Endothelial cell of umbilical vein (primary cell): ENCODE measurements around the gene ZNF827.

ENCODE experiments used
- CTCF ChIP-seq, 2 donors: IDR thresholded peaks; 1 replicate in 1 of 2; 2 replicates in 1 of 2; pipeline ENCODE4 v1.5.1; 2011; ENCODE audit warnings: low read length in 2 of 2, mild to moderate bottlenecking in 2 of 2, moderate library complexity in 2 of 2, control low read depth in 1 of 2, inconsistent platforms in 1 of 2, low read depth in 1 of 2; ENCODE audit not compliant: insufficient read depth in 1 of 2; ENCODE audit errors: extremely low read depth in 1 of 2
- EZH2 ChIP-seq: IDR thresholded peaks from 2 replicates; pipeline ENCODE4 v1.6.1; 2012; ENCODE audit warnings: borderline replicate concordance, low read depth, mild to moderate bottlenecking, moderate library complexity, low read length, inconsistent platforms; ENCODE audit not compliant: severe bottlenecking
- GATA2 ChIP-seq: IDR thresholded peaks from 2 replicates; pipeline ENCODE4 v1.7.0; 2011; ENCODE audit warnings: low read depth, mild to moderate bottlenecking, moderate library complexity, mixed read lengths, low read length; ENCODE audit not compliant: insufficient read length, insufficient read depth
- JUN ChIP-seq: IDR thresholded peaks from 2 replicates; pipeline ENCODE4 v1.6.1; 2011; ENCODE audit warnings: borderline replicate concordance, low read depth; ENCODE audit not compliant: insufficient read length, insufficient read depth
- MAX ChIP-seq: IDR thresholded peaks from 2 replicates; pipeline ENCODE4 v1.6.1; 2011; ENCODE audit not compliant: insufficient read depth, insufficient read length
- MYC ChIP-seq: IDR thresholded peaks from one replicate; pipeline ENCODE4 v1.6.1; 2011; ENCODE audit warnings: mild to moderate bottlenecking, low read depth, low read length
- POLR2A ChIP-seq: IDR thresholded peaks from 2 replicates; pipeline ENCODE4 v1.6.1; 2012; ENCODE audit warnings: low read depth, mild to moderate bottlenecking, control low read depth, low read length
- POLR2AphosphoS5 ChIP-seq: IDR thresholded peaks from 2 replicates; pipeline ENCODE4 v1.6.1; 2012; ENCODE audit warnings: low read depth, mild to moderate bottlenecking, control low read depth, low read length, moderate library complexity; ENCODE audit not compliant: insufficient read depth

- no peak for TF ChIP-seq POLR2AphosphoS5
- no peak for TF ChIP-seq CTCF (IDR thresholded peaks at IDR 0.05; ENCODE audit: extremely low read depth in 1 of 2, insufficient read depth in 1 of 2, low read depth in 1 of 2, low read length in 2 of 2)
- no peak for TF ChIP-seq EZH2
- TF ChIP-seq JUN, result no peak
- TF ChIP-seq POLR2A, result no peak
- no peak for TF ChIP-seq MYC
- no peak for TF ChIP-seq MAX
- TF ChIP-seq GATA2, result no peak
These were observed 3.1 kb downstream of the ZNF827 start for GRCh38 chr4:145935253-145936141.
